PC-3 (cell line): ENCODE data around the gene TMEM63B.

Experiments used
- CTCF ChIP-seq: fragments of 300-600 bp; sonication (generic); conservative IDR thresholded peaks from 2 replicates; pipeline ENCODE4 v1.5.1; 2017; ENCODE audit warnings: antibody characterized with exemption, low read depth, mild to moderate bottlenecking, low read length
- EZH2 ChIP-seq: fragments of 300-600 bp; sonication (generic); IDR thresholded peaks from one replicate; pipeline ENCODE4 v1.6.1; 2017; ENCODE audit warnings: antibody characterized with exemption, mild to moderate bottlenecking, low read length; ENCODE audit not compliant: unreplicated experiment
- EZH2phosphoT487 ChIP-seq: fragments of 300-600 bp; sonication (generic); IDR thresholded peaks from 2 replicates; pipeline ENCODE4 v1.6.1; 2018; ENCODE audit warnings: mild to moderate bottlenecking, antibody characterized with exemption, low read length, borderline replicate concordance

GRCh38 chr6:44123544-44123943, 3.8 kb upstream of the TMEM63B start:
- TF ChIP-seq CTCF (no peak), EZH2 (no peak), EZH2phosphoT487 (no peak)
